Measurements from ENCODE around the gene OAT. TPM values are rescaled to one million over a fixed set of nuclear protein-coding genes. Genes with fewer than 3 reads are reported as not detected.
A peak's percentile ranks its signal among the peaks of the same experiment; 100 is the strongest.

The OAT gene
- total RNA-seq, 1 experiment from 2014 or later, result 67.9 TPM

DNA sequence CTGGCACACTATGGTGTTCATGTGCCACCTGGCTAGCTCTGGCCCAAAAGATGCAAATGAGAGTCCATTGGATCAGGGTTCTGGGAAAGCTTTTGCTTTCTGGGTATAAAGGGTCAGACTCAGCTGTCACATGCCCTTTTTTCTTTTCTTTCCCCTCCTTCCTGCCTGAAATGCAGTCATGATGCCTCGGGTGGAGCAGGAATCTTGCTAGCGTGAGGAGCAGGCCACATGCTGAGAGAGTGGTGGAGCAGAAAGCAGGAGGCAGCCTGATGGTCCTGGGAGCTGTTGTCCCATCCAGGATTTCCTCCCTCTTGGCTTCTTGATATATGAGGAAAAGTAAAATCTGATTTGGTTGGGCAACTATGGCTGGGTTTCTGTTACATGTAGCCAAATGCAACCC, 40.2 kb upstream of the OAT start:
- Mint-ChIP-seq H3K27me3 (ENCODE audit: low read depth) (peaks cover 35% of the 10 kb centered on the region), H3K36me3 (ENCODE audit: insufficient read depth in 1 of 3, low read depth in 3 of 3) (peaks cover 0 to 5% (median 2%) of the 10 kb centered on the region in 3 experiments; a peak in 5 of 7 replicates), H3K9me3 (no peaks in the 10 kb centered on the region; a peak in 1 of 5 replicates), H3K4me1 (peaks cover 45 to 60% of the 10 kb centered on the region in 2 experiments), H3K27ac (no peak overlapping the region), H3K4me3 (no peak overlapping the region)
- Histone ChIP-seq H3K79me2 (ENCODE audit: insufficient read depth, low read length) (no peaks in the 10 kb centered on the region), H3K23me2 (ENCODE audit: insufficient read length, low read depth, low read length, poor library complexity, severe bottlenecking) (peaks cover 3% of the 10 kb centered on the region), H2AFZ (ENCODE audit: low read length) (no peak overlapping the region), H3K14ac (ENCODE audit: insufficient read depth, low read length) (no peak overlapping the region), H3K56ac (ENCODE audit: insufficient read length, low read depth, low read length) (no peak overlapping the region), H3K9me3 (ENCODE audit: control insufficient read depth, low read depth, low read length) (no peaks in the 10 kb centered on the region), H3K9ac (ENCODE audit: extremely low read depth, insufficient read length, low read length) (no peak overlapping the region), H3K18ac (ENCODE audit: insufficient read length, low read depth, low read length) (no peak overlapping the region), H3K27ac (ENCODE audit: insufficient read length, low read depth, low read length) (no peak overlapping the region), H2BK20ac (ENCODE audit: low read depth, low read length, poor library complexity, severe bottlenecking) (no peak overlapping the region), H3T11ph (ENCODE audit: low read length) (no peak overlapping the region), H2BK15ac (ENCODE audit: low read depth, low read length) (no peak overlapping the region), H3K79me1 (ENCODE audit: insufficient read depth, low read depth, low read length, poor library complexity, severe bottlenecking) (no peaks in the 10 kb centered on the region), H4K20me1 (ENCODE audit: control insufficient read depth, insufficient read depth, insufficient read length) (no peaks in the 10 kb centered on the region), H3K4ac (ENCODE audit: low read depth, low read length) (no peak overlapping the region), H3K23ac (ENCODE audit: insufficient read length, low read depth, low read length) (no peak overlapping the region), H3K4me1 (ENCODE audit: insufficient read depth, low read length) (peaks cover 15% of the 10 kb centered on the region), H2BK5ac (ENCODE audit: insufficient read length, low read length) (no peak overlapping the region), H2AK5ac (ENCODE audit: insufficient read length, low read length) (no peak overlapping the region), H4K5ac (ENCODE audit: insufficient read length, low read depth, low read length) (no peak overlapping the region), H2BK120ac (ENCODE audit: low read depth, low read length, poor library complexity, severe bottlenecking) (no peak overlapping the region), H3K27me3 (ENCODE audit: insufficient read depth, low read length) (no peaks in the 10 kb centered on the region), H4K8ac (replicated peaks; ENCODE audit: insufficient read length, low read depth, low read length) (no peak overlapping the region), H2BK12ac (ENCODE audit: insufficient read length, low read depth, low read length) (no peak overlapping the region), H3K4me2 (ENCODE audit: insufficient read depth, insufficient read length, low read length) (no peak overlapping the region), H4K91ac (ENCODE audit: insufficient read length, low read depth, low read length) (no peak overlapping the region)
- TF ChIP-seq, protein P1, sequence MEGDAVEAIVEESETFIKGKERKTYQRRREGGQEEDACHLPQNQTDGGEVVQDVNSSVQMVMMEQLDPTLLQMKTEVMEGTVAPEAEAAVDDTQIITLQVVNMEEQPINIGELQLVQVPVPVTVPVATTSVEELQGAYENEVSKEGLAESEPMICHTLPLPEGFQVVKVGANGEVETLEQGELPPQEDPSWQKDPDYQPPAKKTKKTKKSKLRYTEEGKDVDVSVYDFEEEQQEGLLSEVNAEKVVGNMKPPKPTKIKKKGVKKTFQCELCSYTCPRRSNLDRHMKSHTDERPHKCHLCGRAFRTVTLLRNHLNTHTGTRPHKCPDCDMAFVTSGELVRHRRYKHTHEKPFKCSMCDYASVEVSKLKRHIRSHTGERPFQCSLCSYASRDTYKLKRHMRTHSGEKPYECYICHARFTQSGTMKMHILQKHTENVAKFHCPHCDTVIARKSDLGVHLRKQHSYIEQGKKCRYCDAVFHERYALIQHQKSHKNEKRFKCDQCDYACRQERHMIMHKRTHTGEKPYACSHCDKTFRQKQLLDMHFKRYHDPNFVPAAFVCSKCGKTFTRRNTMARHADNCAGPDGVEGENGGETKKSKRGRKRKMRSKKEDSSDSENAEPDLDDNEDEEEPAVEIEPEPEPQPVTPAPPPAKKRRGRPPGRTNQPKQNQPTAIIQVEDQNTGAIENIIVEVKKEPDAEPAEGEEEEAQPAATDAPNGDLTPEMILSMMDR (conservative IDR thresholded peaks at IDR 0.05), result no peak
- DNase-seq, result peak; percentile 31
- WGBS (ENCODE audit: extremely low coverage, insufficient read length, low lambda C conversion rate), result no CpG with 5 or more reads among the region's 2 CpGs
